Panc1 (cell line): ENCODE results near the gene ATP2B2.

Experiments
- CTCF ChIP-seq: fragments of 450-650 bp; IDR thresholded peaks from 2 replicates; pipeline ENCODE4 v1.5.1; 2017; ENCODE audit warnings: mild to moderate bottlenecking
- POLR2AphosphoS5 ChIP-seq: IDR thresholded peaks from 2 replicates; pipeline ENCODE4 v1.6.1; 2012; ENCODE audit warnings: mild to moderate bottlenecking, low read depth, low read length, moderate library complexity
- REST ChIP-seq, 2 experiments: IDR thresholded peaks; 2 replicates each; pipeline ENCODE4 v1.6.1; 2011 to 2012; ENCODE audit warnings: low read depth in 2 of 2, control low read depth in 1 of 2, low read length in 1 of 2, mild to moderate bottlenecking in 1 of 2, moderate library complexity in 1 of 2; ENCODE audit not compliant: insufficient read depth in 1 of 2
- SIN3A ChIP-seq: IDR thresholded peaks from 2 replicates; pipeline ENCODE4 v1.6.1; 2012; ENCODE audit warnings: low read depth, mild to moderate bottlenecking, low read length, moderate library complexity, borderline replicate concordance; ENCODE audit not compliant: insufficient read depth

GRCh38 chr3:10358309-10358980 is 146.9 kb downstream of the ATP2B2 start:
- TF ChIP-seq CTCF (no peak), REST (IDR thresholded peaks at IDR 0.05; ENCODE audit: insufficient read depth in 1 of 2, low read depth in 2 of 2, low read length in 1 of 2) (no peak), POLR2AphosphoS5 (no peak), SIN3A (no peak)
